H1 (cell line): ENCODE results near the gene CCDC63. TPM values are rescaled to one million over a fixed set of nuclear protein-coding genes. Genes with fewer than 3 reads are reported as not detected.

Experiments
- CTCF ChIA-PET: fragments of 300-600 bp; sonication (Branson Sonifier 250); formaldehyde crosslinking; loops from one replicate; lab custom pipeline; 2021; ENCODE audit not compliant: partially characterized antibody; lab: Charles Lee
- POLR2A ChIA-PET: fragments of 300-600 bp; sonication (Branson Sonifier 250); formaldehyde crosslinking; loops from one replicate; lab custom pipeline; 2021; ENCODE audit warnings: inconsistent platforms; ENCODE audit not compliant: partially characterized antibody; lab: Charles Lee
- DNase-seq, 2 experiments: peaks; one replicate each; pipeline versions ENCODE4 v3.0.0 to v3.0.0-alpha.2; 2010 to 2022; ENCODE audit warnings: low spot score in 2 of 2, low read depth in 1 of 2, mixed read lengths in 1 of 2
- FAIRE-seq: peaks from 2 replicates; lab custom pipeline; 2011; peaks lifted over from hg19 to GRCh38; lab: Jason Lieb, UNC
- H2AFZ ChIP-seq: 2 replicates; pipeline ENCODE4 v1.8.1; 2012; ENCODE audit warnings: low read length, inconsistent platforms
- H2AK5ac ChIP-seq: 2 replicates; pipeline ENCODE4 v1.6.1; 2013; ENCODE audit warnings: low read depth, low read length
- H2BK120ac ChIP-seq: replicated peaks from 2 replicates; pipeline ENCODE3; 2013; ENCODE audit warnings: low read depth, low read length, inconsistent platforms
- H2BK12ac ChIP-seq: 2 replicates; pipeline ENCODE4 v1.6.1; 2013; ENCODE audit warnings: low read depth, low read length
- H2BK15ac ChIP-seq: 2 replicates; pipeline ENCODE4 v1.6.1; 2013; ENCODE audit warnings: low read length
- H2BK20ac ChIP-seq: 2 replicates; pipeline ENCODE4 v1.6.1; 2013; ENCODE audit warnings: low read length
- H2BK5ac ChIP-seq: 2 replicates; pipeline ENCODE4 v1.6.1; 2013; ENCODE audit warnings: low read depth, low read length
- H3K14ac ChIP-seq: 2 replicates; pipeline ENCODE4 v1.6.1; 2013; ENCODE audit warnings: inconsistent platforms; ENCODE audit not compliant: insufficient read length
- H3K18ac ChIP-seq: 2 replicates; pipeline ENCODE4 v1.6.1; 2013; ENCODE audit warnings: low read length; ENCODE audit errors: extremely low read depth
- H3K23ac ChIP-seq: 2 replicates; pipeline ENCODE4 v1.6.1; 2013; ENCODE audit warnings: inconsistent platforms; ENCODE audit not compliant: insufficient read length
- H3K23me2 ChIP-seq: 2 replicates; pipeline ENCODE4 v1.6.1; 2013; ENCODE audit warnings: low read depth, low read length
- H3K27ac ChIP-seq: 2 replicates; pipeline ENCODE4 v1.6.1; 2011; ENCODE audit warnings: low read depth, low read length, inconsistent platforms
- H3K27me3 ChIP-seq, 4 experiments: replicated peaks in 1 of 4; 1 replicate in 1 of 4; 2 replicates in 3 of 4; pipeline versions ENCODE4 v1.6.1 to v1.8.1; 2011 to 2013; ENCODE audit warnings: low read length in 3 of 4, mild to moderate bottlenecking in 3 of 4, inconsistent platforms in 2 of 4, mixed read lengths in 2 of 4, moderate library complexity in 1 of 4; ENCODE audit not compliant: control insufficient read depth in 3 of 4, insufficient read depth in 3 of 4; ENCODE audit errors: extremely low read depth in 1 of 4
- H3K36me3 ChIP-seq, 4 experiments: 2 replicates each; pipeline versions ENCODE4 v1.6.1 to v1.8.1; 2011 to 2013; ENCODE audit warnings: mild to moderate bottlenecking in 4 of 4, low read length in 3 of 4, moderate library complexity in 2 of 4, control low read depth in 1 of 4, inconsistent platforms in 1 of 4; ENCODE audit not compliant: insufficient read depth in 4 of 4, control insufficient read depth in 2 of 4
- H3K4ac ChIP-seq: replicated peaks from 2 replicates; pipeline ENCODE3; 2013; ENCODE audit warnings: low read length, low read depth, mixed read lengths, inconsistent platforms; ENCODE audit not compliant: insufficient read length
- H3K4me1 ChIP-seq, 4 experiments: replicated peaks in 1 of 4; 1 replicate in 1 of 4; 2 replicates in 3 of 4; pipeline versions ENCODE4 v1.6.1 to v1.8.1; 2011 to 2013; ENCODE audit warnings: low read length in 3 of 4, inconsistent platforms in 2 of 4, mixed read lengths in 1 of 4; ENCODE audit not compliant: insufficient read depth in 4 of 4, control insufficient read depth in 3 of 4
- H3K4me2 ChIP-seq, 2 experiments: 2 replicates each; pipeline versions ENCODE4 v1.6.1 to v1.8.1; 2011 to 2013; ENCODE audit warnings: low read depth in 2 of 2, low read length in 2 of 2, control low read depth in 1 of 2, inconsistent platforms in 1 of 2, mild to moderate bottlenecking in 1 of 2; ENCODE audit not compliant: insufficient read depth in 1 of 2
- H3K4me3 ChIP-seq, 4 experiments: fragments of 200-600, 300-600 bp in 1 of 4; sonication (generic), shearing (Covaris generic), sonication (Bioruptor Twin) in 1 of 4; 2 replicates each; pipeline versions ENCODE4 v1.5.1 to v1.8.1; 2011 to 2016; ENCODE audit warnings: low read length in 4 of 4, low read depth in 3 of 4, control low read depth in 2 of 4, inconsistent platforms in 2 of 4, mild to moderate bottlenecking in 2 of 4, mixed read lengths in 1 of 4, moderate library complexity in 1 of 4; ENCODE audit not compliant: insufficient read depth in 2 of 4; ENCODE audit errors: extremely low read depth in 1 of 4
- H3K56ac ChIP-seq: replicated peaks from 2 replicates; pipeline ENCODE3; 2013; ENCODE audit warnings: low read depth, mild to moderate bottlenecking, mixed read lengths, low read length, inconsistent platforms; ENCODE audit not compliant: insufficient read length
- H3K79me1 ChIP-seq: 2 replicates; pipeline ENCODE4 v1.6.1; 2013; ENCODE audit warnings: low read depth, low read length, control low read depth
- H3K79me2 ChIP-seq, 2 experiments: 2 replicates each; pipeline versions ENCODE4 v1.6.1 to v1.8.1; 2012 to 2013; ENCODE audit warnings: low read length in 2 of 2, mild to moderate bottlenecking in 2 of 2, inconsistent platforms in 1 of 2; ENCODE audit not compliant: insufficient read depth in 2 of 2, control insufficient read depth in 1 of 2
- H3K9ac ChIP-seq, 4 experiments: replicated peaks in 1 of 4; 1 replicate in 1 of 4; 2 replicates in 3 of 4; pipeline versions ENCODE4 v1.6.1 to v1.8.1; 2011 to 2013; ENCODE audit warnings: low read depth in 3 of 4, low read length in 3 of 4, control low read depth in 2 of 4, mild to moderate bottlenecking in 2 of 4, moderate library complexity in 2 of 4, inconsistent platforms in 1 of 4; ENCODE audit errors: extremely low read depth in 1 of 4
- H3K9me3 ChIP-seq, 2 experiments: 2 replicates each; pipeline versions ENCODE4 v1.6.1 to v1.8.1; 2012 to 2013; ENCODE audit warnings: mild to moderate bottlenecking in 2 of 2, moderate library complexity in 2 of 2, control low read depth in 1 of 2, inconsistent platforms in 1 of 2, low read depth in 1 of 2, low read length in 1 of 2, mixed read lengths in 1 of 2; ENCODE audit not compliant: insufficient read depth in 2 of 2
- H4K20me1 ChIP-seq, 2 experiments: replicated peaks in 1 of 2; 2 replicates each; pipeline versions ENCODE3 to v1.8.1; 2011 to 2013; ENCODE audit warnings: inconsistent platforms in 2 of 2, low read length in 2 of 2, mild to moderate bottlenecking in 1 of 2; ENCODE audit not compliant: insufficient read depth in 2 of 2, control insufficient read depth in 1 of 2
- H4K5ac ChIP-seq: 2 replicates; pipeline ENCODE4 v1.6.1; 2013; ENCODE audit warnings: low read length, low read depth, mixed read lengths, inconsistent platforms; ENCODE audit not compliant: insufficient read length
- H4K8ac ChIP-seq: 2 replicates; pipeline ENCODE4 v1.8.0; 2013; ENCODE audit warnings: mild to moderate bottlenecking, moderate library complexity, low read length, inconsistent platforms; ENCODE audit not compliant: insufficient read depth; ENCODE audit errors: extremely low read depth
- H4K91ac ChIP-seq: replicated peaks from 2 replicates; pipeline ENCODE3; 2013; ENCODE audit warnings: low read length, mixed read lengths, inconsistent platforms; ENCODE audit not compliant: insufficient read length
- CBX8 ChIP-seq: fragments of 300-800, 300-1000 bp; sonication (generic); IDR thresholded peaks from 2 replicates; pipeline ENCODE4 v1.7.1; 2016; ENCODE audit warnings: low read depth, low read length, borderline replicate concordance
- CEBPB ChIP-seq: IDR thresholded peaks from 2 replicates; pipeline ENCODE4 v1.6.1; 2012; ENCODE audit warnings: low read depth, low read length
- CHD1 ChIP-seq: IDR thresholded peaks from 2 replicates; pipeline ENCODE4 v1.6.1; 2012; ENCODE audit warnings: low read depth, low read length, improper control_type of control experiment
- CREB1 ChIP-seq: IDR thresholded peaks from 2 replicates; pipeline ENCODE4 v1.6.1; 2012; ENCODE audit warnings: inconsistent platforms
- CTBP2 ChIP-seq: IDR thresholded peaks from 2 replicates; pipeline ENCODE4 v1.7.0; 2011; ENCODE audit warnings: borderline replicate concordance, mild to moderate bottlenecking, moderate library complexity, mixed read lengths, low read length; ENCODE audit not compliant: insufficient read depth, insufficient read length
- EP300 ChIP-seq, 2 experiments: IDR thresholded peaks; 1 replicate in 1 of 2; 2 replicates in 1 of 2; pipeline ENCODE4 v1.6.1; 2011 to 2012; ENCODE audit warnings: low read depth in 2 of 2, low read length in 2 of 2, mild to moderate bottlenecking in 2 of 2, borderline replicate concordance in 1 of 2, inconsistent platforms in 1 of 2, moderate library complexity in 1 of 2
- GTF2F1 ChIP-seq: IDR thresholded peaks from 2 replicates; pipeline ENCODE4 v1.6.1; 2012; ENCODE audit warnings: low read depth, low read length, improper control_type of control experiment, borderline replicate concordance
- KDM4A ChIP-seq: IDR thresholded peaks from one replicate; pipeline ENCODE4 v1.7.1; 2012; ENCODE audit warnings: low read depth, mild to moderate bottlenecking, moderate library complexity, low read length, inconsistent platforms; ENCODE audit not compliant: severe bottlenecking
- RBBP5 ChIP-seq: IDR thresholded peaks from 2 replicates; pipeline ENCODE4 v1.7.1; 2012; ENCODE audit warnings: low read depth, mild to moderate bottlenecking, inconsistent platforms, low read length, moderate library complexity, borderline replicate concordance
- SP4 ChIP-seq: IDR thresholded peaks from 2 replicates; pipeline ENCODE4 v1.6.1; 2012; ENCODE audit warnings: low read length, inconsistent platforms
- ZNF274 ChIP-seq: IDR thresholded peaks from 2 replicates; pipeline ENCODE4 v1.7.0; 2012; ENCODE audit warnings: low read length, borderline replicate concordance; ENCODE audit errors: extremely low read depth
- WGBS, 2 experiments: shearing (Covaris generic) in 1 of 2; methylation state at CpG; one replicate each; pipeline versions ENCODE4 v1.1.6 to v1.1.7; 2013 to 2015; ENCODE audit warnings: low lambda C conversion rate in 2 of 2, mixed read lengths in 2 of 2, inconsistent platforms in 1 of 2, low coverage in 1 of 2, missing lambda C conversion rate in 1 of 2; ENCODE audit not compliant: insufficient replicate concordance in 2 of 2, insufficient coverage in 1 of 2, insufficient read length in 1 of 2; ENCODE audit errors: extremely low coverage in 1 of 2, missing lambda C conversion rate in 1 of 2; 5-methylcytosine and 5-hydroxymethylcytosine counted together
- polyA plus RNA-seq, 7 experiments: library from polyadenylated mRNA; depleted of rRNA in 3 of 7; stranded (reverse) in 5 of 7; unstranded in 2 of 7; fragments of >200 nt in 5 of 7; fragments of 200-250 nt in 2 of 7; gene quantifications; 1 replicate in 5 of 7; 2 replicates in 1 of 7; 4 replicates in 1 of 7; pipeline versions ENCODE4 v1.2.1 to v1.2.3, GENCODE V29; 2011 to 2013; ENCODE audit warnings: missing spikeins in 2 of 7, mixed read lengths in 2 of 7
- total RNA-seq: library from RNA; stranded (reverse); fragmentation: NEBNext Ultra II Directional; extraction: Animal tissue kit (Norgen Biotek cat#: 25700); gene quantifications from 2 replicates; pipeline ENCODE4 v1.2.1, GENCODE V29; 2021

Gene CCDC63
- total and polyA plus RNA-seq, 2 of the 8 experiments (the other 6 are each of a cell fraction or from before 2014, with no cell fraction given), result 0.42 to 0.93 TPM

GRCh38 chr12:110825530-110825929 is 21.3 kb upstream of the CCDC63 start:
- 89% methylated on average over 4 of the region's 4 CpGs; no CpG with 5 or more reads in 1 of the 2 experiments for WGBS, 2 experiments
- Histone ChIP-seq H2BK20ac (no peak overlapping the region), H3K23ac (no peak overlapping the region), H3K9me3 (no peaks in the 10 kb centered on the region), H4K8ac (no peak overlapping the region), H3K56ac (no peak overlapping the region), H3K36me3 (no peaks in the 10 kb centered on the region), H3K18ac (no peak overlapping the region), H2AFZ (no peak overlapping the region), H3K79me1 (no peaks in the 10 kb centered on the region), H3K14ac (no peak overlapping the region), H4K5ac (no peak overlapping the region), H3K4me1 (no peaks in the 10 kb centered on the region; a peak in 1 of 7 replicates), H4K20me1 (peaks cover 0 to 2% of the 10 kb centered on the region in 2 experiments), H4K91ac (no peak overlapping the region), H3K23me2 (peaks cover 3% of the 10 kb centered on the region; the same call in 1 of the 2 replicates), H2BK12ac (no peak overlapping the region), H2AK5ac (no peak overlapping the region), H3K79me2 (no peaks in the 10 kb centered on the region), H2BK15ac (no peak overlapping the region), H3K4me2 (no peak overlapping the region), H2BK120ac (no peak overlapping the region), H2BK5ac (no peak overlapping the region), H3K27ac (no peak overlapping the region), H3K4ac (no peak overlapping the region), H3K27me3 (peaks cover 0 to 3% (median 0%) of the 10 kb centered on the region in 4 experiments; a peak in 1 of 7 replicates), H3K9ac (no peak overlapping the region), H3K4me3 (no peak overlapping the region)
- FAIRE-seq, result no peak
- CTCF ChIA-PET, result interaction anchor here (0.7 to 5.8 kb wide), 15 partner anchors 9 to 312 kb away, joined by 3 to 30 read pairs (median 4); no protein-coding TSS in a partner anchor
- POLR2A ChIA-PET, result interaction anchor here (0.6 to 1.5 kb wide), 4 partner anchors 14 to 83 kb away, joined by 3 to 5 read pairs (median 3); partner anchors contain the start of gene PPP1CC
- DNase-seq, result no peak
- TF ChIP-seq GTF2F1 (no peak), CREB1 (no peak), SP4 (no peak), CBX8 (no peak), KDM4A (no peak), CTBP2 (no peak), EP300 (IDR thresholded peaks at IDR 0.05; ENCODE audit: borderline replicate concordance in 1 of 2, low read depth in 2 of 2, low read length in 2 of 2) (no peak), CHD1 (no peak), RBBP5 (no peak), CEBPB (no peak), ZNF274 (no peak)
